ENCODE measurements around the gene RGS7. TPM values are rescaled to one million over a fixed set of nuclear protein-coding genes. Genes with fewer than 3 reads are reported as not detected.

Gene RGS7
- total and polyA plus RNA-seq, 10 of the 15 experiments (the other 5 are each of a cell fraction or from before 2014, with no cell fraction given): not detected

- no peak for TF ChIP-seq YBX1 (IDR thresholded peaks at IDR 0.05)
- no peak for TF ChIP-seq USF1 (IDR thresholded peaks at IDR 0.05; ENCODE audit: borderline replicate concordance, extremely low read length, insufficient read depth, low read depth, low read length)
- TF ChIP-seq CEBPZ (IDR thresholded peaks at IDR 0.05; ENCODE audit: low read depth, low read length): no peak
- TF ChIP-seq MTA3 (IDR thresholded peaks at IDR 0.05; ENCODE audit: borderline replicate concordance, low read length): no peak
- TF ChIP-seq NR2C1 (IDR thresholded peaks at IDR 0.05): no peak
These were observed 584.9 kb downstream of the RGS7 start (continued) for GRCh38 chr1:240772131-240772530.

DNA sequence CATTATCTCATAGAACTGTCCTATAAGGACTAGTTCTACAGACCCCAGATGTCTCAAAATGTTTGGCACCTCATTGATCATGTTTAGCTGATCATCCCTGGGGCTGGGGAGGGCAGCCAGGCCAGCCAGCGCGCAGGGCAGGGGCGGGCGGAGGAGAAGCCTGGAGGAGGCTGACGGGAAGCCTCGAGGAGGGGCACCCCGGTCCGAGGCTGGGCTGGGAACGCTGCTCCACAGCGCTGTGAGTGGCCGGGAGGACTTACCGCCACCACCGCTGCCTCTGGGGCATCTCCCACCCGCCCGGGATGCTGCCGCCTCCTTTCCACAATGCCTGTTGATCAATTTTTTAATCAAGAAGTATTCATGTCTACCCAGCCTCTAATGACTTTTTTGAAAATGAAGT is 585.6 kb downstream of the RGS7 start:
- SMC1A ChIA-PET (ENCODE audit: uncharacterized antibody, unreplicated experiment): interaction anchor here (1.5 kb wide), 1 partner anchor 16 kb away, joined by 3 read pairs; no protein-coding TSS in a partner anchor
- no peak for FAIRE-seq
- WGBS (ENCODE audit: insufficient coverage, insufficient replicate concordance, low lambda C conversion rate, missing lambda C conversion rate): 51% methylated on average over 13 of the region's 16 CpGs

More for the DNA sequence above, 585.6 kb downstream of the RGS7 start:
- no peaks in the 10 kb centered on the region for H3K9me3 ChIP-seq (replicated peaks; ENCODE audit: control insufficient read depth, insufficient read depth, low read length)
- ChIA-PET CTCF (interaction anchor here (0.6 kb wide), 1 partner anchor 40 kb away, joined by 3 read pairs; no protein-coding TSS in a partner anchor), RAD21 (ENCODE audit: unreplicated experiment) (no interaction called here), POLR2A (interaction anchor here (0.6 kb wide), 1 partner anchor 626 kb away, joined by 4 read pairs; no protein-coding TSS in a partner anchor)
- no peak overlapping the region for H3K4me2 ChIP-seq (ENCODE audit: control insufficient read depth, insufficient read depth)
- in situ Hi-C loops (cut with MboI) (no loop called here), intact Hi-C loops (cut with micrococcal nuclease; ENCODE audit: unreplicated experiment) (no loop called here)
- H3K27me3 ChIP-seq (replicated peaks in 1 of 2; ENCODE audit: control insufficient read depth in 2 of 2, insufficient read depth in 2 of 2, low read length in 1 of 2): no peaks in the 10 kb centered on the region
- H3K4me3 ChIP-seq: no peak overlapping the region
- no peak overlapping the region for H2AFZ ChIP-seq (ENCODE audit: control insufficient read depth, low read depth, low read length)
- H4K20me1 ChIP-seq (ENCODE audit: control insufficient read depth, insufficient read depth): no peaks in the 10 kb centered on the region
- DNase-seq (ENCODE audit: low read depth, low spot score) (no peak), ATAC-seq (no peak)
- TF ChIP-seq NR2C1 (IDR thresholded peaks at IDR 0.05) (no peak), RUNX3 (IDR thresholded peaks at IDR 0.05; ENCODE audit: low read length) (no peak), SPI1 (IDR thresholded peaks at IDR 0.05; ENCODE audit: borderline replicate concordance, insufficient read depth, low read depth, low read length) (no peak), REST (IDR thresholded peaks at IDR 0.05; ENCODE audit: low read depth, low read length) (no peak), DPF2 (IDR thresholded peaks at IDR 0.05) (no peak), EGR1 (IDR thresholded peaks at IDR 0.05; ENCODE audit: borderline replicate concordance in 1 of 2, low read depth in 2 of 2, low read length in 2 of 2) (no peak)
- BruUV-seq (replicated peaks): no TSS peak
- H3K79me2 ChIP-seq (ENCODE audit: control insufficient read depth, insufficient read depth, low read length): no peaks in the 10 kb centered on the region
- no peak overlapping the region for H3K27ac ChIP-seq (ENCODE audit: control insufficient read depth, insufficient read depth)
- no peak overlapping the region for H3K9ac ChIP-seq (ENCODE audit: control insufficient read depth, insufficient read depth, low read length)
- H3K4me1 ChIP-seq (ENCODE audit: control insufficient read depth, insufficient read depth, low read length): no peaks in the 10 kb centered on the region
- H3K36me3 ChIP-seq (ENCODE audit: control insufficient read depth in 2 of 2, insufficient read depth in 2 of 2, low read length in 1 of 2): no peaks in the 10 kb centered on the region

All from GM12878 (cell line).